PFSK-1 (cell line): ENCODE results near the gene SLC30A1.

Experiments
- FOXP2 ChIP-seq: optimal IDR thresholded peaks from 2 replicates; pipeline ENCODE3; 2011; ENCODE audit warnings: borderline replicate concordance, control low read depth, inconsistent platforms; ENCODE audit not compliant: insufficient read depth; ENCODE audit errors: extremely low read length, extremely low read depth
- POLR2AphosphoS5 ChIP-seq: IDR thresholded peaks from 2 replicates; pipeline ENCODE4 v1.6.1; 2012; ENCODE audit warnings: low read depth, mild to moderate bottlenecking, control low read depth, low read length, moderate library complexity
- REST ChIP-seq, 2 experiments: IDR thresholded peaks; 2 replicates each; pipeline versions ENCODE4 v1.6.1 to v1.8.0; 2011 to 2012; ENCODE audit warnings: low read depth in 2 of 2, low read length in 2 of 2, control low read depth in 1 of 2, inconsistent platforms in 1 of 2, mild to moderate bottlenecking in 1 of 2, moderate library complexity in 1 of 2; ENCODE audit not compliant: insufficient read depth in 1 of 2
- SIN3A ChIP-seq: IDR thresholded peaks from 2 replicates; pipeline ENCODE4 v1.6.1; 2012; ENCODE audit warnings: mild to moderate bottlenecking, low read length, moderate library complexity, borderline replicate concordance; ENCODE audit not compliant: insufficient read depth
- TAF1 ChIP-seq: IDR thresholded peaks from 2 replicates; pipeline ENCODE4 v1.6.1; 2012; ENCODE audit warnings: low read length, control low read depth, borderline replicate concordance; ENCODE audit not compliant: insufficient read depth

SLC30A1 gene

GRCh38 chr1:211546543-211546942 lies 32.4 kb downstream of the SLC30A1 start:
- TF ChIP-seq REST (IDR thresholded peaks at IDR 0.05; ENCODE audit: insufficient read depth in 1 of 2, low read depth in 2 of 2, low read length in 2 of 2) (no peak), TAF1 (no peak), SIN3A (no peak), POLR2AphosphoS5 (no peak), FOXP2 (no peak)

GRCh38 chr1:211543025-211543424 lies 35.9 kb downstream of the SLC30A1 start:
- no peak for TF ChIP-seq SIN3A
- no peak for TF ChIP-seq POLR2AphosphoS5
- TF ChIP-seq FOXP2: no peak
- TF ChIP-seq TAF1: no peak
- no peak for TF ChIP-seq REST (IDR thresholded peaks at IDR 0.05; ENCODE audit: insufficient read depth in 1 of 2, low read depth in 2 of 2, low read length in 2 of 2)

GRCh38 chr1:211541720-211542477 lies 37.1 kb downstream of the SLC30A1 start:
- TF ChIP-seq TAF1: no peak

- TF ChIP-seq TAF1 (no peak), SIN3A (no peak), FOXP2 (no peak), REST (IDR thresholded peaks at IDR 0.05; ENCODE audit: insufficient read depth in 1 of 2, low read depth in 2 of 2, low read length in 2 of 2) (no peak), POLR2AphosphoS5 (no peak)
Measured at GRCh38 chr1:211541278-211541677, 37.7 kb downstream of the SLC30A1 start.

GRCh38 chr1:211538287-211538686 lies 40.7 kb downstream of the SLC30A1 start:
- TF ChIP-seq POLR2AphosphoS5: no peak
- no peak for TF ChIP-seq REST (IDR thresholded peaks at IDR 0.05; ENCODE audit: insufficient read depth in 1 of 2, low read depth in 2 of 2, low read length in 2 of 2)
- TF ChIP-seq SIN3A: no peak
- no peak for TF ChIP-seq TAF1
- TF ChIP-seq FOXP2: no peak
